ENCODE measurements around the gene RRP1. TPM values are rescaled to one million over a fixed set of nuclear protein-coding genes. Genes with fewer than 3 reads are reported as not detected.

Gene RRP1
- total and polyA plus RNA-seq, 9 of the 15 experiments (the other 6 are each of a cell fraction or from before 2014, with no cell fraction given), result 0.89 to 105 (median 51.6) TPM

GRCh38 chr21:43824333-43825241, 35.2 kb downstream of the RRP1 start (continued):
- TF ChIP-seq CTCF (IDR thresholded peaks at IDR 0.05 in 2 of 3, conservative IDR thresholded peaks at IDR 0.05 in 1 of 3; ENCODE audit: insufficient read depth in 2 of 3, low read depth in 1 of 3, low read length in 3 of 3) (no peak), DMBX1 (CRISPR knock-in tag; IDR thresholded peaks at IDR 0.05; ENCODE audit: borderline replicate concordance) (no peak), NUFIP1 (IDR thresholded peaks at IDR 0.05; ENCODE audit: partially characterized antibody) (no peak), JUND (IDR thresholded peaks at IDR 0.05; ENCODE audit: borderline replicate concordance, low read depth, low read length) (peak; percentile 77), JUND (tag; IDR thresholded peaks at IDR 0.05; ENCODE audit: borderline replicate concordance, low read depth, low read length) (peak; percentile 76; the same call in 2 of the 3 replicates), HCFC1 (IDR thresholded peaks at IDR 0.05; ENCODE audit: low read depth, low read length) (no peak), CHD7 (IDR thresholded peaks at IDR 0.05; ENCODE audit: low read depth, low read length) (no peak), FOSL1 (tag; conservative IDR thresholded peaks at IDR 0.05) (peak; percentile 75), NEUROD1 (IDR thresholded peaks at IDR 0.05; ENCODE audit: borderline replicate concordance, low read depth, low read length, partially characterized antibody) (no peak), CTCFL (IDR thresholded peaks at IDR 0.05; ENCODE audit: borderline replicate concordance, insufficient read depth, low read depth, low read length, poor library complexity, severe bottlenecking) (no peak)

Measured in K562 (cell line).